ENCODE measurements around the gene SAPCD2. TPM values are rescaled to one million over a fixed set of nuclear protein-coding genes. Genes with fewer than 3 reads are reported as not detected.

Gene SAPCD2
- total RNA-seq, 4 donors from 2014 or later = 0.17 to 0.40 (median 0.26) TPM; not detected in 1

DNA sequence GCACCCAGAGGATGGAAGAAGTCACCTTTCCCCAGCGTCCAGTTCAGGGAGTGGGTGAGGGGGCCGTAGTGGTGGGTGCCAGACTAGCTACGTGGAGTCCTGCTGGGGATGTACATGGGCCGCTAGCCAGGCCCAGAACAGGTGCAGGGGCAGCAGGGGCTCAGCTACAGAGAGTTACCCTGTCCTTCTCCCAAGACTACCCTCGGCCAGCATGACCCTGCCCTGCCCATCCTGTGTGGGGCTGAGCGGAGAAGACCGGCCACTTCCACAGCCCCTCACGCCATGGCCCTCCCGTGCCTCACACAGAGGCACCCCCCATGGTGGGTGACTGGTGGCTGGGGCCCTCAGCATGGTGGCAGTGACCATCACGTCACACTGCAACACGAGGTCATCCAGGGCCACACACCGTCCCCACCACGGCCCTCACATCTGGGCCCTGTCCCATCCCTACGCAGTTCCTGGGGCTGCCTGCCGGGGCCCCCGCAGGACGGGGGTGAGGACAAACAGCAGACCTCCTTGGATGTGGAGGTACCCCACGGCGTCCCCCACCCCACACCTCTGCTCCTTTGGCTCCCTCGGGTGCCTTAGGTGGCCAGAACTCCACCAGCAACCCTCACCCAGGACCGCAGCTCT, 45.2 kb upstream of the SAPCD2 start:
- H3K27ac ChIP-seq (replicated peaks in 1 of 4) = no peak overlapping the region
- DNase-seq (ENCODE audit: extremely low spot score) = no peak
- H3K36me3 ChIP-seq = peaks cover 6 to 30% (median 29%) of the 10 kb centered on the region in 4 donors
- H3K4me3 ChIP-seq = peak overlapping the region in 3 of 4 donors; percentile 79 to 93 (median 89)
- WGBS = 89% methylated on average over 8 of the region's 21 CpGs
- H3K9me3 ChIP-seq = no peaks in the 10 kb centered on the region
- intact Hi-C loops (cut with DNase I) = no loop called here
- no peaks in the 10 kb centered on the region for H3K27me3 ChIP-seq
- peaks cover 16 to 26% (median 20%) of the 10 kb centered on the region in 4 donors for H3K4me1 ChIP-seq
- TF ChIP-seq, protein P1, sequence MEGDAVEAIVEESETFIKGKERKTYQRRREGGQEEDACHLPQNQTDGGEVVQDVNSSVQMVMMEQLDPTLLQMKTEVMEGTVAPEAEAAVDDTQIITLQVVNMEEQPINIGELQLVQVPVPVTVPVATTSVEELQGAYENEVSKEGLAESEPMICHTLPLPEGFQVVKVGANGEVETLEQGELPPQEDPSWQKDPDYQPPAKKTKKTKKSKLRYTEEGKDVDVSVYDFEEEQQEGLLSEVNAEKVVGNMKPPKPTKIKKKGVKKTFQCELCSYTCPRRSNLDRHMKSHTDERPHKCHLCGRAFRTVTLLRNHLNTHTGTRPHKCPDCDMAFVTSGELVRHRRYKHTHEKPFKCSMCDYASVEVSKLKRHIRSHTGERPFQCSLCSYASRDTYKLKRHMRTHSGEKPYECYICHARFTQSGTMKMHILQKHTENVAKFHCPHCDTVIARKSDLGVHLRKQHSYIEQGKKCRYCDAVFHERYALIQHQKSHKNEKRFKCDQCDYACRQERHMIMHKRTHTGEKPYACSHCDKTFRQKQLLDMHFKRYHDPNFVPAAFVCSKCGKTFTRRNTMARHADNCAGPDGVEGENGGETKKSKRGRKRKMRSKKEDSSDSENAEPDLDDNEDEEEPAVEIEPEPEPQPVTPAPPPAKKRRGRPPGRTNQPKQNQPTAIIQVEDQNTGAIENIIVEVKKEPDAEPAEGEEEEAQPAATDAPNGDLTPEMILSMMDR (IDR thresholded peaks at IDR 0.05) = no peak
- TF ChIP-seq EP300 (IDR thresholded peaks at IDR 0.05) = no peak
- no peak for TF ChIP-seq POLR2A (IDR thresholded peaks at IDR 0.05; ENCODE audit: low read depth)
- no peak for TF ChIP-seq POLR2AphosphoS5 (IDR thresholded peaks at IDR 0.05)

DNA sequence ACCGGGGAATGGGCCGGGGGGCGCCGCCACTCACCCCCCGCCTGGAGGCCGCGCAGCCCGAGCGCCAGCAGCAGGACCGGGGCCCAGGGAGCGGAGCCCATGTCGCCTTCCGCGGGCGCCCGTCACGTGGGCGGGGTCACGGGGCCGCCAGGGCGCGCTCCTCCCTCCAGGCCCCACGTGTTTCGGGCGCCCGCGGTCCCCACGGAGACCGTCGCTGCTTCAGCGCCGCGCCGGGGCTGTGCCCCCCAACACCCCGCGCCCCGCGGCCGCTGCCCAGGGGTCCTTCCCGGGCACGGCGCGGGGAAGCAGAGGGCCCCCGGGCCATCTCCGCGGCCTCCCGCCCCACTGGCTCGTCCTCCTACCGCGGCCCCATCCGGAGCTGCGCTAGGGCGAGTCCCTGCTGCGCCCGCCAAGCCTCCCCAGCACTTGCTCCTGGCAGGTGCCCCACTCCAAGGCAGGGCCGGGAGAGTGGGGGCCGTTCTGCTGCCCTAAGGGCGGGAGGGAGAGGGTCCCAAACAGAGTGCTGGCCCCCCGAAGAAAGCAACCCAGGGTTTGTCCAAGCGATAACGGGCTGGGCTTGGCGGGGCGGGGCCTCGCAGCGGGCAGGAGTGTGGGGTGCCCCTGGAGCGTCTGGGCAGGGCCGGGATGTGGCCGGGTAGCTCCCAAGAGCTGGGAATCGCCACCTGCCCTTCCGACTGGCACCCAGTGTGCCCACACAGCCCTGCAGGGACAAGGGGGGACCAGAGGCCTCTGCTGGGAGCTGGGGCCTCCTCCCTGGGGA, 44.4 kb upstream of the SAPCD2 start, which contains the start of gene DPP7:
Gene DPP7, minus strand, starts transcription at position 121 of the 781 bp plus-strand sequence. Its CDS starts 20 bp downstream, at position 101.
- Histone ChIP-seq H3K27ac (replicated peaks in 1 of 4) (peak within 1 kb of the TSS; percentile 36 to 68 (median 52)), H3K36me3 (peaks cover 6 to 37% (median 36%) of the 10 kb centered on the region in 4 donors), H3K4me1 (peaks cover 16 to 26% (median 20%) of the 10 kb centered on the region in 4 donors), H3K4me3 (peak within 1 kb of the TSS; percentile 73 to 93 (median 84)), H3K27me3 (no peaks in the 10 kb centered on the region), H3K9me3 (no peaks in the 10 kb centered on the region)
- intact Hi-C loops (cut with DNase I) = no loop called here
- WGBS = 83% methylated on average over 3 of the region's 70 CpGs
- TF ChIP-seq POLR2A (IDR thresholded peaks at IDR 0.05; ENCODE audit: low read depth) (no peak), POLR2AphosphoS5 (IDR thresholded peaks at IDR 0.05) (peak; percentile 30 to 52), EP300 (IDR thresholded peaks at IDR 0.05) (no peak)
- TF ChIP-seq, protein P1 (IDR thresholded peaks at IDR 0.05) = peak in 1 of 3 experiments; percentile 12
- no peak for DNase-seq (ENCODE audit: extremely low spot score)

DNA sequence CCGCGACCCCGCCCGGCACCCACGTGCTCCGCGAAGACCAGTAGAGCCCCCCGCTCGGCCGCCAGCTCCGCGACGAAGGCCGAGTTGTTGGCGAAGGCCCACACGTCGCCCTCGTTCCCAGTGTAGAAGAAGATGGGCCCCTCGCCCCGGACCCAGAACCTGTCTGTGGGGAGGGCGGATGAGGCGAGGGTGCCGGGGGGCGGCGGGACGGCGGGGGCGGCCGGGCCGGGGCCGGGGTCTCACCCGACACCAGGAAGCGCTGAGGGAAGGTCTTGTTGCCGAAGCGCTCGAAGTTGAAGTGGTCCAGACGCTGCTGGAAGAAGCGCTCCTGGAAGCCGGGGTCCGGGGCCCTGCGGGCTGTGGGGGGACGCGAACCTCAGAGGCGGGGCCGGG, 43.9 kb upstream of the SAPCD2 start:
- Histone ChIP-seq H3K4me1 (peaks cover 16 to 26% (median 20%) of the 10 kb centered on the region in 4 donors), H3K27ac (replicated peaks in 1 of 4) (peak overlapping the region; percentile 36 to 68 (median 52)), H3K36me3 (peaks cover 6 to 43% (median 42%) of the 10 kb centered on the region in 4 donors), H3K4me3 (peak overlapping the region; percentile 73 to 93 (median 84)), H3K9me3 (no peaks in the 10 kb centered on the region), H3K27me3 (no peaks in the 10 kb centered on the region)
- no peak for DNase-seq (ENCODE audit: extremely low spot score)
- TF ChIP-seq, protein P1 (IDR thresholded peaks at IDR 0.05) = no peak
- TF ChIP-seq EP300 (IDR thresholded peaks at IDR 0.05) (no peak), POLR2AphosphoS5 (IDR thresholded peaks at IDR 0.05) (no peak), POLR2A (IDR thresholded peaks at IDR 0.05; ENCODE audit: low read depth) (no peak)
- WGBS = no CpG with 5 or more reads among the region's 45 CpGs
- intact Hi-C loops (cut with DNase I) = no loop called here

DNA sequence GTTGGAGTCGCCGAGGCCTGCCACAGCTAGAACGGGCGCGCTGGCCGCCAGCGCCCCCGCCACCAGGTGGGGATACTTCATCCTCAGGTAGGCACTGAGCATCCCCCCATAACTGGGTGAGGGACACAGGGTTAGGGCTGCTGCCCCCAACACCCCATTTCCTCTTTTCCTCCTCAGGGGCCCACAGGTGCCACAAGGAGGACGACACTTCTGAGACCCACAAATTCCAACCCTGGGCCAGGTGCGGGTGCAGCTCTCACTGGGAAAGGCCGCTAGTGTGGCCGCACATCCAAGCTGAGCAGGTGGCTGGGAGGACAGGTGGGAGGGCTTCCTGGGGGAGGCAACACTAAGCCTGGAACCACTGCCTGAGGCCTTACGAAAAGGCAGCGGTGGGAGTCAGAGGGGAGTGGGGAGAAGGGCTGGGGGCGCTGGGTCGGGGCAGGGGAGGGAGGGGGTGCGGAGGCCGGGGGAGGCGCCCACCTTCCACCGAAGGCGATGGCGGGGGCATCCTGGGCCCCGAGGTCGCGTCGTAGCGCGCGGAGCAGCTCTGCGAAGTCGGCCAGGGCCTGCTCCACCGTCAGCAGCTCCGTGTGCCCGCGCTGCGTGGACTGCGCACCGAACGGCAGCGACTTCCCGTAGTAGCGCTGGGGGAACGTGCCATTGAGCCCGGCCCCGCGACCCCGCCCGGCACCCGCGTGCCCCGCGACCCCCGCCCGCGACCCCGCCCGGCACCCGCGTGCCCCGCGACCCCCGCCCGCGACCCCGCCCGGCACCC, 43.2 kb upstream of the SAPCD2 start:
- peak overlapping the region; percentile 73 to 93 (median 84) for H3K4me3 ChIP-seq
- TF ChIP-seq POLR2A (IDR thresholded peaks at IDR 0.05; ENCODE audit: low read depth) = no peak
- no peak for TF ChIP-seq POLR2AphosphoS5 (IDR thresholded peaks at IDR 0.05)
- no peak for TF ChIP-seq EP300 (IDR thresholded peaks at IDR 0.05)
- TF ChIP-seq, protein P1 (IDR thresholded peaks at IDR 0.05) = no peak
- WGBS = 23% methylated on average over 27 of the region's 66 CpGs
- H3K27ac ChIP-seq (replicated peaks in 1 of 4) = no peak overlapping the region
- peaks cover 7 to 49% (median 49%) of the 10 kb centered on the region in 4 donors for H3K36me3 ChIP-seq
- no peaks in the 10 kb centered on the region for H3K27me3 ChIP-seq
- no peak for DNase-seq (ENCODE audit: extremely low spot score)
- H3K4me1 ChIP-seq = peaks cover 16 to 26% (median 20%) of the 10 kb centered on the region in 4 donors
- intact Hi-C loops (cut with DNase I) = no loop called here
- no peaks in the 10 kb centered on the region for H3K9me3 ChIP-seq
